ENCODE results near the gene CD6. TPM values are rescaled to one million over a fixed set of nuclear protein-coding genes. Genes with fewer than 3 reads are reported as not detected.

The CD6 gene
- total and polyA plus RNA-seq, 7 donors: under 0.01 to 14.1 (median 0.98) TPM; not detected in 1

DNA sequence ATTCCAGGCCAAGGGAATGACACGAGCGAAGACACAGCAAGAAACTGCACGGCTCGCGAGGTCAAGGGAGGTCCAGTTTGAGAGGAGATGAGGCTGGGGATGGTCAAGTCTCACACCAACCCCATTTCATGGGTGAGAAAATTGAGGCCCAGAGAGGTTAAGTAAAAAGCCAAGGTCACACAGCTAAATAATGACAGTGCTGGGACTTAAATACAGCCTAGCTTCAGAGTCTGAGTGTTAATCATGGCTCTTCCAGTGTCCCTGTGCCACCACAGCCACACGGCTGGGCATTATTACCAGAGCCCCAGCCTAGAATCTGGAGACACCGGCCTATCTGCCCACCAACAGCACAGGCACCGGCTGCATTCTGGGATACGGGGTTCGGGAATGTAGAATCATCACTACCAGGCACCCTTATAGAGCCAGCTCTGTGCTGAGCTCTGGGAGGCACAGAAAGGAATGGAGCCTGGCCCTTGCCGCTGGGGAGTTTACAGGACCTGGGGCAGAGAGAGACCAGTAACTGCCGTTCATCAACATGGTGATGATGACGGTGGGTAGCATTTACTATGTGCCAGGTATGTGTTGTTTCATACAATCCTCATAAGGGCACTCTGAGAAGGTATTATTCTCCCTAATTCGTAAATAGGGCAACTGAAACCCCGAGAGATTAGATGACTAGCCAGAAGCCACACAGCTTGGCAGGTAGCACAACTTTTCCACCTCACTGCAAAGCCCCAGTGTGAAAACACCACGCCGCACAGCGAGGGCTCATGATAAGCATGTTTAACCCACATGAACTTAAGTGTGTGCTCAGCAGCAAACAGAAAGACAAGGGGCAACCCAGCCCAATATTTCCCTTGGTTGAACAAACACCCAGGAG lies 51.8 kb downstream of the CD6 start:
- Histone ChIP-seq H3K27ac (no peak overlapping the region), H3K9me3 (no peaks in the 10 kb centered on the region), H3K4me1 (peaks cover 0 to 10% (median 0%) of the 10 kb centered on the region in 4 donors), H3K36me3 (no peaks in the 10 kb centered on the region), H3K27me3 (peaks cover 0 to 26% (median 4%) of the 10 kb centered on the region in 3 donors), H3K4me3 (no peak overlapping the region)
- 62 to 72% methylated on average over 18 of the region's 18 CpGs for WGBS, 2 donors
- peak; percentile 45 for DNase-seq
- TF ChIP-seq, protein P1, sequence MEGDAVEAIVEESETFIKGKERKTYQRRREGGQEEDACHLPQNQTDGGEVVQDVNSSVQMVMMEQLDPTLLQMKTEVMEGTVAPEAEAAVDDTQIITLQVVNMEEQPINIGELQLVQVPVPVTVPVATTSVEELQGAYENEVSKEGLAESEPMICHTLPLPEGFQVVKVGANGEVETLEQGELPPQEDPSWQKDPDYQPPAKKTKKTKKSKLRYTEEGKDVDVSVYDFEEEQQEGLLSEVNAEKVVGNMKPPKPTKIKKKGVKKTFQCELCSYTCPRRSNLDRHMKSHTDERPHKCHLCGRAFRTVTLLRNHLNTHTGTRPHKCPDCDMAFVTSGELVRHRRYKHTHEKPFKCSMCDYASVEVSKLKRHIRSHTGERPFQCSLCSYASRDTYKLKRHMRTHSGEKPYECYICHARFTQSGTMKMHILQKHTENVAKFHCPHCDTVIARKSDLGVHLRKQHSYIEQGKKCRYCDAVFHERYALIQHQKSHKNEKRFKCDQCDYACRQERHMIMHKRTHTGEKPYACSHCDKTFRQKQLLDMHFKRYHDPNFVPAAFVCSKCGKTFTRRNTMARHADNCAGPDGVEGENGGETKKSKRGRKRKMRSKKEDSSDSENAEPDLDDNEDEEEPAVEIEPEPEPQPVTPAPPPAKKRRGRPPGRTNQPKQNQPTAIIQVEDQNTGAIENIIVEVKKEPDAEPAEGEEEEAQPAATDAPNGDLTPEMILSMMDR (IDR thresholded peaks at IDR 0.05): no peak
- TF ChIP-seq POLR2A (IDR thresholded peaks at IDR 0.05) (no peak), EP300 (IDR thresholded peaks at IDR 0.05) (no peak), POLR2AphosphoS5 (IDR thresholded peaks at IDR 0.05) (no peak)
- intact Hi-C loops (cut with DNase I): no loop called here

DNA sequence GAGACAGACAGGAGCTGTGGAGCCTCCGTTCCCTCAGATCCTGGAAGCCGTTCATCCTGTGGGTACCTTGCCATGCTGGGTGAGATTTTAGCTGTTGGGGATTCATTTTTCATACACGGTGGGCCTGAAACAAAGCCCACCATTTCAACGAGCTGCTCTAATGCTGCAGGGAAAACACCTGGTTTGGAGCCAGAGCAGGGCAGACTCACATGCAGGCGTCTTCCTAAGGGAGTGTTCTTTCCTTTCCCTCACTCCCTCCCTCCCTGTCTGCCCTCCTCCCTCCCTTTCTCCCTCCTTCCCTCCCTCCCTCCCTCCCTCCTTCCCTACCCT lies 52.5 kb downstream of the CD6 start:
- no peaks in the 10 kb centered on the region for H3K9me3 ChIP-seq
- DNase-seq: no peak
- H3K27me3 ChIP-seq: peaks cover 0 to 26% (median 4%) of the 10 kb centered on the region in 3 donors
- H3K4me3 ChIP-seq: no peak overlapping the region
- TF ChIP-seq, protein P1 (IDR thresholded peaks at IDR 0.05): no peak
- no peak for TF ChIP-seq POLR2AphosphoS5 (IDR thresholded peaks at IDR 0.05)
- TF ChIP-seq POLR2A (IDR thresholded peaks at IDR 0.05): no peak
- TF ChIP-seq EP300 (IDR thresholded peaks at IDR 0.05): no peak
- peaks cover 0 to 10% (median 0%) of the 10 kb centered on the region in 4 donors for H3K4me1 ChIP-seq
- H3K36me3 ChIP-seq: no peaks in the 10 kb centered on the region
- WGBS, 2 donors: 12 to 44% methylated on average over 5 of the region's 5 CpGs
- intact Hi-C loops (cut with DNase I): no loop called here
- H3K27ac ChIP-seq: no peak overlapping the region

DNA sequence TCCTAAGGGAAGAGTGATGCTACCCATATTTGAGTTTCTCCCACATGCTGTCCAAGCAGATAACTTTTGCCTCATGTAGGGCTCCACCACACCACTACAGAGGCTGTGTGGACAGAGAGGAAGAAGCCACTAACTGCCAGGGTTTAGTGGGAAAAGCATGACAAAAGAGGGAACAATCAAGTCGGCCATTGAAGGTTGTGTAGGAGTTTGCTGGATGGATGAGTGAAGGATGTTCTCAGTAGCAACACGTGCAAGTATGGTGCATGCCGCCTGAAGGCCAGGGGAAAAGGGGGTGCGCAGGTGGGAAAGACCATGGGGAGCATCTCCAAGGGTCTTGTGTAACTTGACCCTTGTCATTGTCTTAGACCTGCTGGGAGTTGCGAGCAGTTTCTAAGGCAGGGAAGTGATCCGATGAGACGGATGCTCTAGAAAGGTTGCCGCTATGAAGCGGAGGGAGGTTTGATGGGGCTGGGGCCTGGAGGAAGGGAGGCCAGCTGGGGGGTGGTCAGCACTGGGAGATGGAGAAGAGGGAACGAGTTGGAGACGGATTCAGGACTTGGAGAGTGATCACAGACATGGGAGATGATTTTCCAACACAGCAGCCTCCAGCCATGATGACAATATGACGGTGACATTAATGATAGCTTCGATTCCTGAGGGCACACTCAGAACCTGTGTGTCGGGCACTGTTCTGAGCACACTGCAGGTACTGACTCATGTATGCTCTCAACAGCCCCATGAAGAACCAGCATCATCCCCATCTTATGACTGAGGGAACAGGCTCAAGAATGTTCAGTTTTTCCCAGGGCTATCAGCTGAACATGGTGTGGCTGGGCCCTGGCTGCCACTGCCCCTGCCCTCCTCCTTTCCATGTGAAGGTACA lies 53.7 kb downstream of the CD6 start:
- intact Hi-C loops (cut with DNase I): no loop called here
- H3K4me1 ChIP-seq: peaks cover 0 to 10% (median 0%) of the 10 kb centered on the region in 4 donors
- TF ChIP-seq, protein P1 (IDR thresholded peaks at IDR 0.05): no peak
- no peak for TF ChIP-seq EP300 (IDR thresholded peaks at IDR 0.05)
- TF ChIP-seq POLR2A (IDR thresholded peaks at IDR 0.05): no peak
- TF ChIP-seq POLR2AphosphoS5 (IDR thresholded peaks at IDR 0.05): no peak
- H3K9me3 ChIP-seq: no peaks in the 10 kb centered on the region
- WGBS, 2 donors: 85 to 87% methylated on average over 14 of the region's 14 CpGs
- no peak for DNase-seq
- H3K27me3 ChIP-seq: peaks cover 0 to 23% (median 0%) of the 10 kb centered on the region in 3 donors
- no peaks in the 10 kb centered on the region for H3K36me3 ChIP-seq
- no peak overlapping the region for H3K4me3 ChIP-seq
- H3K27ac ChIP-seq: no peak overlapping the region

DNA sequence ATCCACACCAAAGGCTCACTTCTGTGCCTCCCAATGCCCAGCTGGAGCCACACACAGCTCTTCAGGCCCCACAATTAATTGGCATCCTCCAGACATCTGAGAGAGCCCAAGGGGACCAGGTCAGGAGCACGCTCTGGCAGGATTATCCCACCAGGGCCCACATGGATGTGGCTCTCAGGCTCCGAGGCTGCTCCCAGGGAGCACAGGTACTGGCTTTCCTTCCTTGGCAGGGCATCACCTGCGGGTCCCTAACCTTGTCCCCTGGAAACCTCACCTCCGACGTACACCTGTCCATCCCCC lies 54.3 kb downstream of the CD6 start:
- TF ChIP-seq POLR2A (IDR thresholded peaks at IDR 0.05): no peak
- Histone ChIP-seq H3K36me3 (no peaks in the 10 kb centered on the region), H3K27ac (no peak overlapping the region), H3K9me3 (no peaks in the 10 kb centered on the region), H3K4me3 (no peak overlapping the region), H3K27me3 (peaks cover 0 to 17% (median 0%) of the 10 kb centered on the region in 3 donors), H3K4me1 (peaks cover 0 to 10% (median 0%) of the 10 kb centered on the region in 4 donors)
- no peak for DNase-seq
- 65 to 79% methylated on average over 5 of the region's 5 CpGs for WGBS, 2 donors
- intact Hi-C loops (cut with DNase I): no loop called here
